Fibroblast of mammary gland (primary cell): ENCODE data around the gene HSPG2.

Source experiments
- DNase-seq: peaks from one replicate; pipeline ENCODE4 v3.0.0-alpha.2; 2010; ENCODE audit warnings: low read depth
- H3K4me3 ChIP-seq: 2 replicates; pipeline ENCODE4 v1.5.1; 2011; ENCODE audit warnings: low read depth, mild to moderate bottlenecking, low read length, moderate library complexity; ENCODE audit not compliant: control insufficient read depth
- TF ChIP-seq, protein P1 (sequence below): conservative IDR thresholded peaks from 2 replicates; pipeline ENCODE4 v1.5.1; 2011; ENCODE audit warnings: low read depth, low read length, inconsistent platforms; ENCODE audit not compliant: control insufficient read depth, insufficient read depth

Gene HSPG2

DNA sequence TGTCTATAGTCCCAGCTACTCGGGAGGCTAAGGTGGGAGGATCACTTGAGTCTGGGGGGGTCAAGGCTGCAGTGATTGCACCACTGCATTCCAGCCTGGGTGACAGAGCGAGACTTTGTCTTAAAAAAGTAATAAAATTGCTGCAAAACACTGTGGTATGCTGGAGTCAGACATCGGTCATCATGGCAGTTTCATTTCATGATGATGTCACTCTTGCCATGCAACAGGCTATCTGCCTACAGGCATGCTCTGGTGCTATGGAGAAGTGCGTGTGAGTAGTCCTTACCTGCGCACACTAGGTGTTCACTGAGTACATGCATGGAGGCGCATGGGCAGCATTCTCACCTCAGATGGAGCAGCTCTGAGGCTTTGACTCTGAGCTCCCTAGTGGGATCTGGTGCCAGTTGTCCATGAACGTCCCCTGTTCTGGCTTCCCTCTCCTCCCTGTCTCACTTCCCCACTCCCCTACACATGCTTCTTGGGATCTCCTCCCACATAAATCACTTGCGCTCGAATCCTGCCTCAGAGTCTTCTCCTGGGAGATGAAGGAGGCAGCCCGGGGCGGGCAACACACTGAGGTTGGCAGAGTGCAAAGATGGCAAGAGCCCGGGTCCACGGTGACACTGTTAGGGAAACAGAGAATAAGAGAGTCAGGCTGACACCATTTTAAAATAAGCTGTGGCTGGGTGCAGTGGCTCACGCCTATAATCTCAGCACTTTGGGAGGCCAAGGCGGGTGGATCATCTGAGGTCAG is 29.3 kb upstream of the HSPG2 start:
- TF ChIP-seq, protein P1, sequence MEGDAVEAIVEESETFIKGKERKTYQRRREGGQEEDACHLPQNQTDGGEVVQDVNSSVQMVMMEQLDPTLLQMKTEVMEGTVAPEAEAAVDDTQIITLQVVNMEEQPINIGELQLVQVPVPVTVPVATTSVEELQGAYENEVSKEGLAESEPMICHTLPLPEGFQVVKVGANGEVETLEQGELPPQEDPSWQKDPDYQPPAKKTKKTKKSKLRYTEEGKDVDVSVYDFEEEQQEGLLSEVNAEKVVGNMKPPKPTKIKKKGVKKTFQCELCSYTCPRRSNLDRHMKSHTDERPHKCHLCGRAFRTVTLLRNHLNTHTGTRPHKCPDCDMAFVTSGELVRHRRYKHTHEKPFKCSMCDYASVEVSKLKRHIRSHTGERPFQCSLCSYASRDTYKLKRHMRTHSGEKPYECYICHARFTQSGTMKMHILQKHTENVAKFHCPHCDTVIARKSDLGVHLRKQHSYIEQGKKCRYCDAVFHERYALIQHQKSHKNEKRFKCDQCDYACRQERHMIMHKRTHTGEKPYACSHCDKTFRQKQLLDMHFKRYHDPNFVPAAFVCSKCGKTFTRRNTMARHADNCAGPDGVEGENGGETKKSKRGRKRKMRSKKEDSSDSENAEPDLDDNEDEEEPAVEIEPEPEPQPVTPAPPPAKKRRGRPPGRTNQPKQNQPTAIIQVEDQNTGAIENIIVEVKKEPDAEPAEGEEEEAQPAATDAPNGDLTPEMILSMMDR: no peak
- no peak overlapping the region for H3K4me3 ChIP-seq
- DNase-seq: peak; percentile 63

DNA sequence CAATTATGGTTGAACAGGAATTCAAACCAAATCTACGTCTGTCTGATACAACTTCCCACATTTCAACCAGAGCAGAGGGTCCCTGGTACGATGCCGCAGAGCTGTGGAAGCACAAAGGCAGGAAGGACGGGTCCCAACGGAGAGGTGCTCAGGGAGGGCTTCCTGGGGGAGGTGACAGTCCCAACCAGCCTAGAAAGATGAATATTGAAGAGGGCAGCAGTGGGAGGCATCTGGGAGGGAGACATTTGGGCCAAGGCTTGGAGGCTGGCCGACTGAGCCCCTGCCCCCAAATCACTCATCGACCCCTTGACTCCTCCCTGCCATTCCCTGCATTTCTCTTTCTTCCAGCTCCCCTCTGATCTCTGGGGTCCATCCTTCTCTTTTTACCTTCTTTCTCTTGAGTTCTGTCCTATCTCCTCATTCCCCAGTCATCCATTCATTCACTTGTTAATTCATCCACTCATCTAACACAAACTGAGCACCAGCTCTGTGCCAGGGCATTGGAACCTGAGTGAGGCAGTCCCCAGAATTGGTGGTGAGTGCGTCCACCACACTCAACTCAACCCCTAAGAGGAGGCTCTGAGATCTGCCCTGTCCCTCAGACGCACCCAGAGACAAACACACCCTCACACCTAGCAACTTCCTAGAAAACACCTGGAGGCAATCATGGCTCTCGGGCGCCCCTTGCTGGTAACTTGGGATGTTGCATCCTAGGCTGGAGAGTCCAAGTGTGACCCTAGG is 26.5 kb upstream of the HSPG2 start:
- DNase-seq: peak; percentile 63
- no peak overlapping the region for H3K4me3 ChIP-seq
- TF ChIP-seq, protein P1: peak; percentile 96

DNA sequence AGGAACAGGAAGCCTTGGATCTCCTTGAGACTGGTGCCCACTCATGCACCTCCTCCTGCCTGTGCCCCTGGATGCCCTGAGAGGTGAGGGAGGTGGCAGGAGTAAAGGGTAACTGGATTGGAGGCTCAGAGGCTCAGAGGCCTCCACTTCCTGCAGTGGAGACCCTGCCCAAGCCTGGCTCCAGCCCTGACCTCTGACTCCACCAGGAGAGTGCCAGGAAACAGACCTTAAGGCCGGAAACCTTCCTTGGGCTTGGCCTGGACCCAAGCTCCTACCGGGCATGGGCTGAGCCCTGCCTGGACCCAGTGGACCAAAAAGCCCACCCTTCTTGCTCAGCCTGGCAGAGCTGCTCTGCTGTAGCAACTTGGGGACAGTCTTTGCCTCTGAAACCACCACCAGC is 24.7 kb upstream of the HSPG2 start:
- no peak for DNase-seq
- TF ChIP-seq, protein P1: no peak
- no peak overlapping the region for H3K4me3 ChIP-seq

DNA sequence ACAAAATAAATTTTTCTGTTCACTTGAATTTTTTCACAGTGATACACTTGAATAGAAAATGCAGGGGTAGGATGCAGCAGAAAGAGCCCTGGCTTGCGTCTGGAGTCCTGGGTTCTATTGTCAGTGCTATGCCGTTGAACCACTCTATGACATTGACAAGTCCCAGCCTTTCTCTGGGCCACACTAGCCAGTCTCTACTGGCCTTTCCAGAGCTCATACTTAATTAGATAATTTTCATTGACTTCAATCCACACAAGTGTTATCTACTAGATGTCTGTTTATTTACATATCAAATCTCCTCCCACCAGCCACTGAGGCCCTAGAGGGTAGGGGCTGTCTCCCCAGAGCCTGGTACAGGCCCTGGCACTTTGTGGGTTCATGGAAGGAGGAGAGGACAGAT is 24.2 kb upstream of the HSPG2 start:
- TF ChIP-seq, protein P1: no peak
- DNase-seq: no peak
- H3K4me3 ChIP-seq: no peak overlapping the region

DNA sequence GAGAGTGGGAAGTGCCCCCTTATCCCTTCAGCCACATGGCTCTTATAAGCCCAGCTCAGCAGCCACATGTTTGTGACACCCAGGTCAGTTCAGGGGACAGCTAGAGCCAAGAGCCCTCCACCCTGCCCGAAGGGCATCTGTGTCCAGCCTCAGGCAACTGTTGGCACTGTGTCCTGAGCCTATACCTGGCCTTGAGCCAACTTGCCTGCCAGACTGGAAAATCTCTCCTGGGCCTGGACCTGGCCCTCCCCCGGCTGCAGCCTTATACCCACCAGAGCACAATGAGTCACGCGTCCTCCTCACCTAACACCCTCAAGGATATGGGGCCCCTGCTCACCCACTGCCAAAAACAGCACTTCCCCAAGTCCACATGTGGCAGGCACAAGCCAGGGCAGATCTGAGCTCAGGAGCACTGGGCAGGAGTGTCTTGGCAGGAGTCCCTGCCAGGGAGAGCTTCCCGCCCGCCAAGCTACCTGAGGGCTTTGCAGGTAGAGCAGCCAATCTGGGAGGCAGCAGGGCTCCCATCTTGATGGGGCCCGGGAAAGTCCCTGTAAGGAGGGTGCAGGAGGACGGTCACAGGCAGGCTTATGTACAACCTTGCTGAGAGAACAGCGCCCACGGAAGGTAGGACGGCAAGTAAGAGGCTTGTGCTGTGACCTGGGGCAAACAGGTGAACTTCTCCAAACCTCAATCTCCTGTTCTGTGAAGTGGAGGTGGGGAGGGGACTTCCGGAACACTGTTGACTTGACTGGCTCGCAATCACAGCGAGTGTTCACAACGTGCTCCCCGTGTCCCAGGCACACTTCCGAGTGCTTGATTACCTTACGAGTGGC is 19.8 kb upstream of the HSPG2 start:
- TF ChIP-seq, protein P1: no peak
- peak; percentile 45 for DNase-seq
- H3K4me3 ChIP-seq: no peak overlapping the region

DNA sequence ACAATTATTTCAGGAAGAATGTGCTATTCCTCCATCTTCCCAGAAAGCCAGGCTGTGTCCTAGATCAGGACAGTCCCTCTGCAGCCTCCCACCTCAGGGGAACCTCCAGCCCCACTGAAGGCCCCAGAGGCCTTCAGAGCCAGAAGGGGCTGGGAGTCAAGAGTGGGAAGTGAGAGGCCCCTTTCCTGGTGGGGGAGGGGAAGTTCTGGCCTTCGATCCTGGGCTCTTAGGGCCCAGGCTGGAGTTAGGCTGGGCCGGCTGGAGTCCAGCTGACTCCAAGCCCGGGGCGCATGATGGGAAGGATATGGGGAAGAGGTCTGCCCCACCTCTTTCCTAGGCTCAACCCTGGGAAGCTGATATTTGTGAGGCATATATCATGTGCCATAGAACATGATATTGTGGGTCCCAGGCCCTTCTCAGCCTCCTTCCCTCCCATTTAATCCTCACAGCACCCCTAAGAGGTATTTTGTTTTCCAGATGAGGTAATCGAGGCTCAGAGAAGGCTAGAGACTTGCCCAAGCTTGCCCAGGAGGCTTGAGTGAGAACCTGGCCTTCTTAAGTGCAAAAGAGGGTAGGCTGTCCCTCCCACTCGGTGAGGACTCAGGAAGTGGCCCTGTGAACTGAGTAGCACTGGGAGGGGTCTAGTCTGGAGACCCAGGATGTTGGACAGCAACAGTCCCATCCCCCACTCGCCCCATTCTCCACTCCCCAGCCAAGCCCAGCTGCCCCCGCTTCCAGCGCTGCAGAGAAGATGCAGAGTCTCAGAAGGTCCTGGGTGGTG is 18.6 kb upstream of the HSPG2 start:
- no peak overlapping the region for H3K4me3 ChIP-seq
- TF ChIP-seq, protein P1: no peak
- peak; percentile 28 for DNase-seq
